Astrocyte (in vitro differentiated cells and primary cell): ENCODE measurements around the gene ZSCAN9. TPM values are rescaled to one million over a fixed set of nuclear protein-coding genes. Genes with fewer than 3 reads are reported as not detected.

Source experiments
- DNase-seq: peaks from one replicate; pipeline ENCODE4 v3.0.0-alpha.2; 2010; ENCODE audit warnings: low read depth
- FAIRE-seq: peaks from 2 replicates; lab custom pipeline; 2011; peaks lifted over from hg19 to GRCh38; lab: Jason Lieb, UNC
- H2AFZ ChIP-seq: 2 replicates; pipeline ENCODE4 v1.6.0; 2012; ENCODE audit warnings: low read depth, low read length, inconsistent platforms
- H3K27ac ChIP-seq: 2 replicates; pipeline ENCODE4 v1.5.1; 2011; ENCODE audit warnings: low read depth, low read length, inconsistent platforms
- H3K27me3 ChIP-seq: 2 replicates; pipeline ENCODE4 v1.6.0; 2011; ENCODE audit warnings: low read length, inconsistent platforms; ENCODE audit not compliant: insufficient read depth
- H3K36me3 ChIP-seq: 2 replicates; pipeline ENCODE4 v1.5.1; 2011; ENCODE audit warnings: low read length, inconsistent platforms; ENCODE audit not compliant: insufficient read depth
- H3K4me1 ChIP-seq: 2 replicates; pipeline ENCODE4 v1.5.1; 2011; ENCODE audit warnings: low read length, inconsistent platforms; ENCODE audit not compliant: insufficient read depth
- H3K4me2 ChIP-seq: 2 replicates; pipeline ENCODE4 v1.6.0; 2012; ENCODE audit warnings: low read length, inconsistent platforms
- H3K4me3 ChIP-seq: 2 replicates; pipeline ENCODE4 v1.5.1; 2011; ENCODE audit warnings: low read depth, mild to moderate bottlenecking, low read length, inconsistent platforms; ENCODE audit not compliant: insufficient read depth
- H3K79me2 ChIP-seq: 2 replicates; pipeline ENCODE4 v1.6.0; 2012; ENCODE audit warnings: mild to moderate bottlenecking, low read length, inconsistent platforms; ENCODE audit not compliant: insufficient read depth
- H3K9ac ChIP-seq: 2 replicates; pipeline ENCODE4 v1.6.0; 2012; ENCODE audit warnings: mild to moderate bottlenecking, low read length, inconsistent platforms
- H3K9me3 ChIP-seq: 2 replicates; pipeline ENCODE4 v1.5.1; 2012; ENCODE audit warnings: low read depth, mild to moderate bottlenecking, low read length, inconsistent platforms; ENCODE audit not compliant: insufficient read depth
- H4K20me1 ChIP-seq: 2 replicates; pipeline ENCODE4 v1.6.0; 2012; ENCODE audit warnings: low read length, inconsistent platforms; ENCODE audit not compliant: insufficient read depth
- H3K27ac Mint-ChIP-seq: one replicate; pipeline ENCODE4 v1.8.0; 2021; ENCODE audit warnings: mild to moderate bottlenecking, mixed read lengths; ENCODE audit not compliant: unreplicated experiment
- H3K27me3 Mint-ChIP-seq: one replicate; pipeline ENCODE4 v1.8.0; 2021; ENCODE audit warnings: low read depth, mixed read lengths; ENCODE audit not compliant: unreplicated experiment
- H3K36me3 Mint-ChIP-seq: one replicate; pipeline ENCODE4 v1.8.0; 2021; ENCODE audit warnings: low read depth, mixed read lengths; ENCODE audit not compliant: unreplicated experiment
- H3K4me1 Mint-ChIP-seq: one replicate; pipeline ENCODE4 v1.8.0; 2021; ENCODE audit warnings: low read depth, mixed read lengths; ENCODE audit not compliant: unreplicated experiment
- H3K4me3 Mint-ChIP-seq: one replicate; pipeline ENCODE4 v1.8.0; 2021; ENCODE audit warnings: mild to moderate bottlenecking, moderate library complexity, mixed read lengths; ENCODE audit not compliant: unreplicated experiment
- H3K9me3 Mint-ChIP-seq: one replicate; pipeline ENCODE4 v1.8.0; 2021; ENCODE audit warnings: mild to moderate bottlenecking, mixed read lengths; ENCODE audit not compliant: unreplicated experiment
- EZH2 ChIP-seq: IDR thresholded peaks from 2 replicates; pipeline ENCODE4 v1.6.1; 2012; ENCODE audit warnings: mild to moderate bottlenecking, low read length, inconsistent platforms; ENCODE audit not compliant: insufficient read depth
- total RNA-seq: library from RNA; stranded (reverse); gene quantifications from 2 replicates; pipeline ENCODE4 v1.2.1, GENCODE V29; 2021
- TF ChIP-seq, protein P1 (sequence below): IDR thresholded peaks from 2 replicates; pipeline ENCODE4 v1.5.1; 2011; ENCODE audit warnings: low read depth, mild to moderate bottlenecking, inconsistent platforms, low read length, moderate library complexity; ENCODE audit not compliant: insufficient read depth

ZSCAN9 gene
- total RNA-seq, 1 donor from 2014 or later, result 16.9 TPM

DNA sequence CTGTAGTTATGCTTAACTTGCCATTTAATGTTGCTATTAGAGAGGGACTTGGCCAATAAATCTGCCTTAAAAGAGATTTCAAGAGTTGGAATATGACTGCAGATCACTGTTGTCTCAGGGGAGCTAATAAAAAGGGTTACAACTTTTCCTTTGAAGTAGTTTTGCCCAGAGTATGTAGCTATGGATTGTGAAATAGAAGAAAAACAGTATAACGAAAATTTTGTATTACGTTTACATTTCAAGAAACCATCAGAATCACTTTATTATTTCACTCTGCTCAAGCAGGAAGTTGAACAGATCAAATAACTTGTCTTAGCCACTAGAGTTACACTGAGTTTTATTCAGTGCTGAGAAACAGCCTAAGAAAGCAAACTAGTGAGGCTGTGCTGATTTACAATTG lies 38.8 kb downstream of the ZSCAN9 start:
- Mint-ChIP-seq H3K9me3 (no peaks in the 10 kb centered on the region), H3K36me3 (no peaks in the 10 kb centered on the region), H3K4me1 (peaks cover 3% of the 10 kb centered on the region), H3K4me3 (no peak overlapping the region), H3K27me3 (peaks cover 5% of the 10 kb centered on the region), H3K27ac (no peak overlapping the region)
- TF ChIP-seq, protein P1, sequence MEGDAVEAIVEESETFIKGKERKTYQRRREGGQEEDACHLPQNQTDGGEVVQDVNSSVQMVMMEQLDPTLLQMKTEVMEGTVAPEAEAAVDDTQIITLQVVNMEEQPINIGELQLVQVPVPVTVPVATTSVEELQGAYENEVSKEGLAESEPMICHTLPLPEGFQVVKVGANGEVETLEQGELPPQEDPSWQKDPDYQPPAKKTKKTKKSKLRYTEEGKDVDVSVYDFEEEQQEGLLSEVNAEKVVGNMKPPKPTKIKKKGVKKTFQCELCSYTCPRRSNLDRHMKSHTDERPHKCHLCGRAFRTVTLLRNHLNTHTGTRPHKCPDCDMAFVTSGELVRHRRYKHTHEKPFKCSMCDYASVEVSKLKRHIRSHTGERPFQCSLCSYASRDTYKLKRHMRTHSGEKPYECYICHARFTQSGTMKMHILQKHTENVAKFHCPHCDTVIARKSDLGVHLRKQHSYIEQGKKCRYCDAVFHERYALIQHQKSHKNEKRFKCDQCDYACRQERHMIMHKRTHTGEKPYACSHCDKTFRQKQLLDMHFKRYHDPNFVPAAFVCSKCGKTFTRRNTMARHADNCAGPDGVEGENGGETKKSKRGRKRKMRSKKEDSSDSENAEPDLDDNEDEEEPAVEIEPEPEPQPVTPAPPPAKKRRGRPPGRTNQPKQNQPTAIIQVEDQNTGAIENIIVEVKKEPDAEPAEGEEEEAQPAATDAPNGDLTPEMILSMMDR, result no peak
- TF ChIP-seq EZH2, result no peak
- no peak overlapping the region for H3K4me2 ChIP-seq
- no peaks in the 10 kb centered on the region for H3K4me1 ChIP-seq
- H2AFZ ChIP-seq, result peak overlapping the region; percentile 4
- H3K36me3 ChIP-seq, result no peaks in the 10 kb centered on the region
- H3K9ac ChIP-seq, result no peak overlapping the region
- DNase-seq (no peak), FAIRE-seq (no peak)
- H3K4me3 ChIP-seq, result no peak overlapping the region
- H3K27me3 ChIP-seq, result peaks cover 5% of the 10 kb centered on the region
- no peak overlapping the region for H3K27ac ChIP-seq
- H3K9me3 ChIP-seq, result peaks cover 12% of the 10 kb centered on the region
- peaks cover 20% of the 10 kb centered on the region for H3K79me2 ChIP-seq
- no peaks in the 10 kb centered on the region for H4K20me1 ChIP-seq

DNA sequence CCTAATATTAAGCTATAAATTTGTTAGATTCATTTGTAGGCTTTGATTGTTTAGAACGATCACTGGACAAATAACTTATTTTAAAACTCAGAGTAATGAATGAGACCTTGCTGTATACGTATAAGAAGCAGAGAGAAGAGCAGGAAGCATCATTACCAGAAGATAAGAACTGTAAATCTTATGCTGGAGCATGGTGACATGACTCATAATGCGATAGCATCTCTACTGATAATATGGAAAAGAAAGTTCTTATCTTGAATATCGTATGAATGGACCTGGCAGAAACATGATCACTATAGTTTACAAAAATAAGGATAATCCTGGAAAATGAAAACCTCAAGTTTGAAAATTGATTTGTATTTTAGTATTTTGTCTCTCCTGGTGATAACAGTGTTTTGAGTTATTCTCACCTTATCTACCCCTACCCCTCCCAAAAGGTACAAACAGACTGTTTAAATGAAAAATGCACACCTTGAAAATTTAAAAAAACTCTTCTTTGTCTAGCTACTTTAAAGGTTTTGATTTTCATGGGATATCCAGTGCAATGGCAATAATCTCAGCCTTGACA lies 39.8 kb downstream of the ZSCAN9 start:
- H3K27me3 ChIP-seq, result peaks cover 3% of the 10 kb centered on the region
- Mint-ChIP-seq H3K4me3 (no peak overlapping the region), H3K36me3 (no peaks in the 10 kb centered on the region), H3K9me3 (no peaks in the 10 kb centered on the region), H3K27ac (no peak overlapping the region), H3K4me1 (peaks cover 5% of the 10 kb centered on the region), H3K27me3 (peaks cover under 1% of the 10 kb centered on the region)
- no peaks in the 10 kb centered on the region for H3K36me3 ChIP-seq
- H3K27ac ChIP-seq, result no peak overlapping the region
- peaks cover 4% of the 10 kb centered on the region for H3K9me3 ChIP-seq
- no peak overlapping the region for H3K4me2 ChIP-seq
- no peak for FAIRE-seq
- no peak overlapping the region for H3K9ac ChIP-seq
- peaks cover 3% of the 10 kb centered on the region for H3K4me1 ChIP-seq
- no peaks in the 10 kb centered on the region for H4K20me1 ChIP-seq
- H3K4me3 ChIP-seq, result no peak overlapping the region
- TF ChIP-seq EZH2, result no peak
- TF ChIP-seq, protein P1, result no peak
- H2AFZ ChIP-seq, result no peak overlapping the region
- peaks cover 20% of the 10 kb centered on the region for H3K79me2 ChIP-seq
- DNase-seq, result no peak

DNA sequence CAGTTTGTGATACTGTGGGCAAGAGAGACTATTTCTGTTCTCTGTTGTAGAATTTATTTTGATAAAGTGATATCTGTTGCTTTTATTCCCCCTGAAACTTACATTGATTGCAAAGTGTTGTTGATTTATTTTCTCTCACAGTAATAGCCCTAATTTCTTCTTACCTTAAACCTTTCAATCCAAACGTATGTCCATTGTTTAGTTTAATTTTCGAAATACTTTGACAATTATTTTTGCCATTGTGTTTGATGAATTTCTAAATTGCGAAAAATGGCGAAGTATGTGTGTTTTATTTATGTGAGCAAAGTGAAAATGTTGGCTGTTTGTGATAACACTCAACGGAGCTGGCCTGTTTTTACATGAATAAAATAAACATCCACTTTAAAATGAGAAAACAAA lies 41.5 kb downstream of the ZSCAN9 start:
- Histone ChIP-seq H3K36me3 (no peaks in the 10 kb centered on the region), H3K27me3 (no peaks in the 10 kb centered on the region), H3K9ac (peak overlapping the region; percentile 94), H3K79me2 (peaks cover 30% of the 10 kb centered on the region), H2AFZ (peak overlapping the region; percentile 98), H3K9me3 (no peaks in the 10 kb centered on the region), H3K4me2 (peak overlapping the region; percentile 99), H3K4me1 (peaks cover 4% of the 10 kb centered on the region), H3K27ac (peak overlapping the region; percentile 93), H4K20me1 (no peaks in the 10 kb centered on the region), H3K4me3 (peak overlapping the region; percentile 89)
- H3K27ac Mint-ChIP-seq, result no peak overlapping the region
- H3K27me3 Mint-ChIP-seq, result no peaks in the 10 kb centered on the region
- H3K9me3 Mint-ChIP-seq, result no peaks in the 10 kb centered on the region
- FAIRE-seq, result no peak
- H3K4me3 Mint-ChIP-seq, result no peak overlapping the region
- no peak for DNase-seq
- peaks cover 4% of the 10 kb centered on the region for H3K36me3 Mint-ChIP-seq
- TF ChIP-seq EZH2, result no peak
- TF ChIP-seq, protein P1, result no peak
- peaks cover 5% of the 10 kb centered on the region for H3K4me1 Mint-ChIP-seq
